Mononuclear cell (primary cell): ENCODE results near the gene ATRNL1. TPM values are rescaled to one million over a fixed set of nuclear protein-coding genes. Genes with fewer than 3 reads are reported as not detected.

Source experiments
- H3K27me3 ChIP-seq: 2 replicates; pipeline ENCODE4 v1.6.0; 2011; ENCODE audit warnings: low read length, control low read depth; ENCODE audit not compliant: insufficient read depth
- H3K4me1 ChIP-seq: 2 replicates; pipeline ENCODE4 v1.5.1; 2011; ENCODE audit warnings: mild to moderate bottlenecking, low read length, control low read depth; ENCODE audit not compliant: insufficient read depth
- H3K4me3 ChIP-seq: 2 replicates; pipeline ENCODE4 v1.5.1; 2011; ENCODE audit warnings: mild to moderate bottlenecking, low read length, moderate library complexity
- H3K9me3 ChIP-seq: 2 replicates; pipeline ENCODE4 v1.5.1; 2011; ENCODE audit warnings: low read depth, mild to moderate bottlenecking, control low read depth, low read length
- total RNA-seq: library from RNA; depleted of rRNA; stranded (reverse); fragments of >200 nt; gene quantifications from one replicate; pipeline ENCODE4 v1.2.3, GENCODE V29; 2012

Gene ATRNL1
- total RNA-seq, 1 donor, result 0.21 TPM

DNA sequence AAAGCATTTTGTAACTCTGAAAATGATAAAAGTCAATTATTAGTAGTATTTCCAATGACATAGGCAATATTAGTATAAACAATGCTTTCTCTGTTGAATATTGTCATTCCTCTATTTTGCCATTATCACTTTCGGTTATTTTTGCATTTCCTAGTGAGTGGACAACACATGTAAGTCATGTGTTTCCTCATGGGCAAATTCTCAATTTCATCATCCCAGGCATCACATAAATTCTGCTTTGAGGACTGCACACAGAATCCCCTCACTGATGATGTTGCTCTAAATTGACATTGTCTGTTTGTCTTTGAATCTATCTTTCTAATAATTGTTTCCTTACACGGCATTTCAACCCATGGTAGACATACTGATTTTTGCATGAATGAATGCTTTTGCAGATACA lies 842.6 kb downstream of the ATRNL1 start:
- Histone ChIP-seq H3K9me3 (no peaks in the 10 kb centered on the region), H3K27me3 (no peaks in the 10 kb centered on the region), H3K4me3 (no peak overlapping the region), H3K4me1 (no peaks in the 10 kb centered on the region)

DNA sequence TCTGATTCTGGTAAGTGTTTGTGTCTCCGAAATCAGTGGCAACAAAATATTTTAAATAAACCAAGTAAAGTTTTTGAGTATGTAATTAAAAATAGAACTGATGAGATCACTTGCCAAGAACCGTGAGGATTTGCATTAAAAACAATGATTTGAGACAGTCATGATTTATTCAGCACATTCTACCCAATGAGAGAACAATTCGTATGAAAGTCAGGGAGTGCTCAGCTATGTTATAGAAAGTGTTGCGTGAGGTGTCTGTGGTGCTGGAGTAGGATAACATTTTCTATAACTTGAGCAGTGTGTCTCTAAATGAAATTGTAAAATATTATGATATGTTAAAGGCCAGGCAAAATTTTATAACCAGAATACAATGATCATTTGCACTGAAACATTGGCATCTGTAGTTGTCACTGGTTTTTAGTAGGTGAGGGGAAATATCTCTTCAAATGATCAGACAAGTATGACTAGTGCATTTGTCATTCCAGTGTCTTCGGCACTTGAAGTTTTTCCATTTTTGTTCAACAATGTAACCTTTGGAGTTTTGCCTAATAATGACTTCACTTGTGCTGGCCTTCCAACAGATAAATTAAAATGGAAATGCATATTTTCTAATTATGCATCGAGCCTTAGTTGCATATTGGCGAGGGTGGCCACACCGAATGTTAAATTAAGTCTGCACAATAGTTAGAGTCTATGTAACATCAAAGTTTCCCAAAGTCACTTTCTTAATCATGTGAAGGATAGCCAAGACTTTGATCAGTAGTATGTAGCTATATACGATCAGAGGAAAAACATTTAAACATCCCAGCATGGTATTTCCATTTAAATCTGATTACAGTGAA lies 844.0 kb downstream of the ATRNL1 start:
- Histone ChIP-seq H3K4me3 (no peak overlapping the region), H3K27me3 (no peaks in the 10 kb centered on the region), H3K4me1 (no peaks in the 10 kb centered on the region), H3K9me3 (no peaks in the 10 kb centered on the region)

GRCh38 chr10:115937768-115938056 lies 844.5 kb downstream of the ATRNL1 start:
- Histone ChIP-seq H3K27me3 (no peaks in the 10 kb centered on the region), H3K4me3 (no peak overlapping the region), H3K9me3 (no peaks in the 10 kb centered on the region), H3K4me1 (no peaks in the 10 kb centered on the region)

DNA sequence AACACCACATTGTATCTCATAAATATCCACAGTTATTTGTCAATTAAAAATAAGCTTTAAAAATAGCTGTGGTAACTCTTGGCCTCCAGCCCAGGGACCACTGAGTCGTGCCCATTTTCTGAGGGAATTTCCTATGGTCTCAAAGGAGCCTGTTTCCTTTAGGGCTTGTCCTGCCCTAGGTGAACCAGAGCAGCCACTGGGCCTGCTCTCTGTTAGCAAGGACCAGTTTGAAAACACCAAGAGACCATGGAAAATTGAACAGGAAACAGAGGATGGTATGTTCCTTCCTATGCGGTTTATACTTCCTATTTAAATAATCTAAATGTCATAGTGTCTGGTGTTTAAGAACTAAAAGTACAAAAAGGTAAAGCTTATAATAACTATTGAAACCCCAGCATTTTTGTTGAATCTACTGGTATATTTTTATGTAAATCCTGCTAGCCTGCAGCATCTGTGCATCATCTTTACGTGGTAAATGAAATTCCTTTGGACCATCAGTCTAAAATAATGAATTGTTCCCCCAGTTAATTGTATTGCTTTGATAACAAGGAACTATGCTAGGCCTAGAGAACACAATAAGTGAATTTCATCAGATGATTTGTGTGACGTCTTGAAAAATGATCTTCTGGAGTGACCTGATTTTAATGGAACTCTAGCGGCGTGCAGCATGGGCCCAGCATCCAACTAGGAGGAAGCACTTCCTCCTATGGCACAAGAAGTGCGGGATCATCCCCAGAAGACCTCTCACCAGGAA lies 846.1 kb downstream of the ATRNL1 start:
- Histone ChIP-seq H3K4me1 (no peaks in the 10 kb centered on the region), H3K9me3 (no peaks in the 10 kb centered on the region), H3K27me3 (no peaks in the 10 kb centered on the region), H3K4me3 (no peak overlapping the region)

- H3K9me3 ChIP-seq, result no peaks in the 10 kb centered on the region
- no peak overlapping the region for H3K4me3 ChIP-seq
- no peaks in the 10 kb centered on the region for H3K27me3 ChIP-seq
- no peaks in the 10 kb centered on the region for H3K4me1 ChIP-seq
Observed at GRCh38 chr10:115941361-115941771, 848.2 kb downstream of the ATRNL1 start.

DNA sequence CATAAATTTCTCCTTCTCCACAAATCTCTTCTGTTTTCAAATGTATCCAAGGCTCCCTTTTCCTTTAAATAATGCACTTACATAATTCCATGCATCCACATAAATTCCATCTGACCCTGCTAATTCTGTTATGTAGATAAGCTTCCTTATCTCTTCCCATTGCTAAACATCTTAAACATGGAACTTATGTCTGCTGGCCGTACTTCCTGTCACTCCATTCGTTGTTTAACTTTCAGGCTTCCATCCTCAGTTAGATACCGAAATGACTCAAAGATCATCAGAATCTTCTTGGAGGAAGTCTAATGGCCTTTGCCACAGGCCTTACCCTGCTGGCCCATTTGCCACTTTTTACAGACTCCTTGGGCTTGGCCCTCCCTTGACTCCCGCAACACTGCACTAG lies 848.9 kb downstream of the ATRNL1 start:
- no peaks in the 10 kb centered on the region for H3K9me3 ChIP-seq
- no peaks in the 10 kb centered on the region for H3K4me1 ChIP-seq
- no peak overlapping the region for H3K4me3 ChIP-seq
- no peaks in the 10 kb centered on the region for H3K27me3 ChIP-seq

- Histone ChIP-seq H3K4me3 (no peak overlapping the region), H3K4me1 (no peaks in the 10 kb centered on the region), H3K27me3 (no peaks in the 10 kb centered on the region), H3K9me3 (no peaks in the 10 kb centered on the region)
Observed at GRCh38 chr10:115944538-115944937, 851.4 kb downstream of the ATRNL1 start.

DNA sequence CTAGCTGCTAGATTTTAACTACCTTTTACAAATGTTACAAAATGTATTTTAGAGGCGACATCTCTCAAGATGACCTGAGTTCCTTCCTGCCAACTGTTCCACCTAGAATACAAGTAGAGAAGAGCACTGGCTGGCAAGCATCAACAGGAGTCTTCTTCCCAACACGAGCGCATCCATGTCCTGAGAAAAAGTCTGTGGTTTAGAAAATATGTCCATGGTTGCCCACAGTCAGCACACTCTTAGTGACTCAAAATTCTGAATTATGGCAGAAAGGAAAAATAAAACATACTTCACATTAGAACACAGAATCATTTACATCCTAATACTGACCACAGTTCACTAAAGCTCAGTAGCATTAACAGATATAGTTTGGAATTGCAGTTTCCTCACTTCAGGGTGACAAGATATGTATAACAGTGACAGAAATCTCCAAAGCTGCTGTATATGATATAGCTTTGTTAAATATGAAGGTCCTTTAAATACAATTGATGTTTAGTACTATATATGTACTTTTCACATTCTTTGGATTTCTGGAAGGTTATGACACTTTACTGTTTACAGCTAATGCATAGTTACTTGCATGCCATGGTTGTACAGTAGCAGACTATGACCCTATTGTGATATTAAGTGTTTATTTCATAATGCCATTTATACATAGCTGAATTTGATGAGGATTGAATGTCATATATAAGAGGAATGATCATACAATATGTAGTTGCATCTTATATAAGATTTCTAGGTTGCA lies 852.7 kb downstream of the ATRNL1 start:
- no peak overlapping the region for H3K4me3 ChIP-seq
- H3K9me3 ChIP-seq, result no peaks in the 10 kb centered on the region
- H3K4me1 ChIP-seq, result no peaks in the 10 kb centered on the region
- no peaks in the 10 kb centered on the region for H3K27me3 ChIP-seq

DNA sequence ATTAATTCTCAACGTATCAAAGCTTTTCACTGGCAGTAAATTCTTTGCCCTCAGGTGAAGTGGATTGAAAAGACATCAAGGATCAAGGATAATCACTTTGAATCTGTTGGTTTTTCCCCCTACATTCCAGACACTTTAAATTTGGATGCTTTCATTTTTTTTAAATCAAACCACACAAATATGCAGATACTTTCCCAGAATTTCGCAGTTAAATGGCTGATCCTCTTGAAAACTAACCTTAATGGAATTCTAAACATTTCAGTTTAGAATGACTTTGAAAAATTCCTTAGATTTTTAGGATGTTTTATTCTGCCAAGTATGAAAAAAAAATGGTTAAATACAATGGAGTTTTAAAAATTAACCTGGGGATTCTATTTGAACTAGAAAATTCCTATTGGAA lies 853.9 kb downstream of the ATRNL1 start:
- no peaks in the 10 kb centered on the region for H3K27me3 ChIP-seq
- H3K4me3 ChIP-seq, result no peak overlapping the region
- H3K4me1 ChIP-seq, result no peaks in the 10 kb centered on the region
- no peaks in the 10 kb centered on the region for H3K9me3 ChIP-seq

- Histone ChIP-seq H3K4me3 (no peak overlapping the region), H3K4me1 (no peaks in the 10 kb centered on the region), H3K9me3 (no peaks in the 10 kb centered on the region), H3K27me3 (no peaks in the 10 kb centered on the region)
Observed at GRCh38 chr10:115948465-115948864, 855.3 kb downstream of the ATRNL1 start.

DNA sequence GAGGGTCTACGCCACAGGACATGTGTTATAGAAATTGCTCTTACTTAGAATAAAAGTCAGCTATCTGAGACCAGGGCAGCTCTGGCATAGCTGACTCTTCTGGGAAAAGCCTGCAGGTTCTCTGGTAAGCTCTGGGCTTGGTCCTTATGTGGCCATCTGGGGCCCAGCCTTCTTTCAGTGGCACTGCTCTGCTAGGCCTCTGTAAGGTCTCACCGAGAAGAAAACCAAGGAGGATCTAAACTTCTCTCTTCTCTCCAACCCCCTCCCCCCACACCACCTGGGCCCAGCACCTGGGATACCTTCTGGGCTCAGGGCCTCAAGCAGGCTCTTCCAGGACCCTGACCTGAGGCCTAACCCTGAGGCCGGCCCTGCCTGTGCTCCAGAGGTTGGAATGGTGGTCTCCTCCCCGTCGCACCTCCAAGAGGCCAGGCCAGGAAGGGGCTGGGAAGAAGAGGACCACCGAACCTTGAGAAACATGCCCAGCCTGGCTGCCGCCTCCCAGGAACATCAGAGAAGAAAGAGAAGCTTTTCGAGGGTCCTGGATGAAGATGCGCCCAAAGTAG lies 856.2 kb downstream of the ATRNL1 start:
- Histone ChIP-seq H3K4me3 (no peak overlapping the region), H3K9me3 (no peaks in the 10 kb centered on the region), H3K27me3 (no peaks in the 10 kb centered on the region), H3K4me1 (no peaks in the 10 kb centered on the region)

DNA sequence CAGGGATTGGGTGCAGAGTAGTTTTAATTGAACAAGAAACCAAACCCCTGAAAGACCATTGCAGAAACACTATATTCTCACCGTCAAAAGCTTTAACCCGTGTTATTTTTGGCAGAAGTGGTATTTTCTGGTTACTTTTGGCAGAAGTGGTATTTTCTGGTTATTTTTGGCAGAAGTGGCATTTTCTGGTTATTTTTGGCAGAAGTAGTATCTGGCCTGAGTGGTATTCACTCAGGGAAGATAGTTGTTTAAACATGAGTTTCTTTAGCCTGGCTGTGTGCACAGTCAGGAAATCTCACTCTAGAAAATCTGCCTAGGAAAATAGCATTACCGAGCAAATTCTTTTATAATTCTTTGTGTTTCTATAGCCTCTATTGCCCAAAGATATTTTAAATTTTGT lies 857.2 kb downstream of the ATRNL1 start:
- no peaks in the 10 kb centered on the region for H3K27me3 ChIP-seq
- no peaks in the 10 kb centered on the region for H3K9me3 ChIP-seq
- no peak overlapping the region for H3K4me3 ChIP-seq
- H3K4me1 ChIP-seq, result no peaks in the 10 kb centered on the region

DNA sequence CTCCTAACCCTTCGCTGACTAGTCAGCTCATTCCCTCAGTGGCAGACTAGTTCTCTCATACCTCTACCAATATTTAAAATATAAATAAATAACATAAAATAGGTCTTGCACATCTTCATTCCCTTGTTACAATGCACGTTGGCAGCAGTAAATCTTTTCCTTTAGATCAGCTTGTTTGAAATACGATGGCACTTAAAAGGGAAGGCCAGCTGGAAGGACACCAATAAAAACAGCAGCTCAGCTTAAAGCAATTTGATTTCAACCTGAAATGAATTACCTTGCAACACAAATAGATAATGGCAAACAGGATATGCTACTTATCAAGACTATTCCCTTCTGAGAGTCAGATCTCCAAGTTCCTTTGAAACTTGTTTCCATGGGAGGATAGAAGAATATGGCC lies 858.1 kb downstream of the ATRNL1 start:
- H3K4me1 ChIP-seq, result no peaks in the 10 kb centered on the region
- H3K4me3 ChIP-seq, result no peak overlapping the region
- no peaks in the 10 kb centered on the region for H3K27me3 ChIP-seq
- H3K9me3 ChIP-seq, result no peaks in the 10 kb centered on the region

- H3K4me1 ChIP-seq, result no peaks in the 10 kb centered on the region
- no peaks in the 10 kb centered on the region for H3K27me3 ChIP-seq
- no peaks in the 10 kb centered on the region for H3K9me3 ChIP-seq
- H3K4me3 ChIP-seq, result no peak overlapping the region
Observed at GRCh38 chr10:115953281-115953680, 860.1 kb downstream of the ATRNL1 start.

DNA sequence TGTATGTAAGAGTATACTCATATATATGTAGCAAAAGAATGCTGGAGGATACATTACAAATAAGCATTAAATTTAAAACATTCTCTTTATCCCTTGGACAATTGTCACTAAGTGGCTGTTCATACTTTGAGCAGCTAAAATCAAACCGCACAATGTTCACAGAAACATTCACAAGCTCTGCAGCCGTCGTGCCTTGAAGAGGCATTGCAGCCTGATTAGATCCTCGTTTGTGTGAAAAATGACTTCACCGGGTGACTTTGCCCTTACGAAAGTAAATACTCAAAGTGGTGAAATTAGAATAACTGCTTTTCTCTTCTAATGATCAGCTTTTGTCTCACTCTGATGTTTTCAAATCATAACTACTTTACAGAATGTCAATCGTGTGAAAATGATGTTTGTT lies 860.8 kb downstream of the ATRNL1 start:
- H3K9me3 ChIP-seq, result no peaks in the 10 kb centered on the region
- H3K4me1 ChIP-seq, result no peaks in the 10 kb centered on the region
- no peaks in the 10 kb centered on the region for H3K27me3 ChIP-seq
- no peak overlapping the region for H3K4me3 ChIP-seq
